Stimulated activated CD4-positive, alpha-beta T cell treated with anti-CD3 and anti-CD28 coated beads, TNF-alpha, amount 100 ng/mL, for 1 hour (primary cell): ENCODE results near the gene KRTAP19-8.

ENCODE experiments used
- DNase-seq, 3 donors: peaks; one replicate each; pipeline ENCODE4 v3.0.0-alpha.2; 2020; ENCODE audit warnings: low read depth in 3 of 3, low spot score in 1 of 3

The KRTAP19-8 gene

DNA sequence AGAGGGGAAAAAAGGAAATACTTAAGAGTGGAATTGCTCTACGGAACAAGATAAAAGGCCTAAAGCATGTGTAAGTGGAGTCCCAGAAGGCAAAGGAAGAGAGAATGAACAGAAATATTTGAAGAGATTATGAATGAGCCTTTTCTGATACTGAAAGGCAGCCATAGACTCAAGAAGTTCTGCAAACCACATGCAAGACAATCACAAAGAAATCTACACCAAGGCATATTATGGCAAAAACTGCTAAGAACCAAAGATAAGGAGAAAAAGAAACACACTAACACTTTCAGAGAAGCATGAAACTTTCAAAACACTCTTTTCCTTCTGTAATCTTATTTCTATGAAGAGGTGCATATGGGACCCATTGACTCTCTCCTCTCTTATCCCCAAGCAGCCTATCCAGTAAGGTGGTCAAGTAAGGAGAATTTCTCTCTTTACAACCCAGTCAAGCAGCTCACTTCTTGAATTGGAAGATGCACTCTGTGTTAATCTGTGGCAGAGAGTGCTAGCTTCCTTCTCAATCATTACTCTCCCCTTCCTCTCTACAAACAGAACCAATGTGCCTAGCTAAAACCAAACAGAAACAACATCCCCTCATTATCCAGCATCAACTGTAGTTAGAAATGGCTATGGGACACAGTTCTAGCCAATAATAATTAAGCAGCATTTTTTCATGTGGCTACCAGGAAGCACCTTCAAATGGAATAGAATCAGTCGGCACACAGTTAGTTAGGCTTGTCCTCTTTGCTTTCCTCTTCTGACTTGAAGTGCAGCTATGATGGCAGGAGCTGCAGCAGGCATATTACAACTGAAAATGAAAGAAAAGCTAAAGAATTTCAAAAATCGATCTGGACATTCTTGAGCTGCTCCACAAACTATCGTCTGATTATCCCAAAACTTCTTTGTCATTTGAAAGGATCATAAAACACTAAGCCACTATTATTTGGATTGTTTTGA, 25.9 kb downstream of the KRTAP19-8 start:
- no peak for DNase-seq

DNA sequence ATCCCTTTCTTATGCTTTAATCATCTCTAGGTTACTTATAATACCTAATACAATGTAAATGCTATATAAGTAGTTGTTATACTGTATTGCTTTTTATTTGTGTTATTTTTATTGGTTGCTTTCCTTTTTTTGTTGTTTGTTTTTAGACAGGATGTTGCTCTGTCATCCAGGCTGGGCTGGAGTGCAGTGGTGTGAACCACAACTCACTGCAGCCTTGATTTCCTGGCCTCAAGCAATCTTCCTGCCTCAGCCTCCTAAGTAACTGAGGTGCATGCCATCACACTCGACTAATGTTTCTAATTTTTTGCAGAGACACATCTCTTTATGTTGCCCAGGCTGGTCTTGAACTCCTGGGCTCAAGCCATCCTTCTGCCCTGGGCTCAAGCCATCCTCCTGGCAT, 26.9 kb downstream of the KRTAP19-8 start:
- DNase-seq, result no peak

GRCh38 chr21:31008355-31008754, 29.9 kb downstream of the KRTAP19-8 start:
- no peak for DNase-seq

GRCh38 chr21:31005019-31005418, 33.3 kb downstream of the KRTAP19-8 start:
- no peak for DNase-seq

DNA sequence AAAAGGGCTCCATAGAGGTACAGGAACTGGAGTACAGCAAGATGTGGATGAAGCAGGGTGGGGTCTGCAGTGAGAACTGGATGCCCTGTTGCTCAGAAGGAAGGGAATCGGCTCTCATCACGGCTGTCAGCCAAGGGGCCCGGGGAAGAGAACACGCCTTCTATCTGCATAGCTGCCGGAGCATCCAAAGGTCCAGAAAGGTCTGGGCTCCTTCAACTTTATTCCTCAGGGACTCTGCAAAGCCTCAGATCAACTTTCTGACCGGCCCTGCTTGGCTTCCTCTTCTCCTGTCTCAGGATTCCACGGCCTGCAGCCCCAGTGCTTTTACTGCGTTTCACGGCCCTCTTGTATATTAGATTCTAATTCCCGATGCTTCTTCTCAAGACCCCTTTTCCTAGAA, 34.8 kb downstream of the KRTAP19-8 start:
- DNase-seq, result no peak

GRCh38 chr21:30997541-30997940, 40.7 kb downstream of the KRTAP19-8 start:
- no peak for DNase-seq

DNA sequence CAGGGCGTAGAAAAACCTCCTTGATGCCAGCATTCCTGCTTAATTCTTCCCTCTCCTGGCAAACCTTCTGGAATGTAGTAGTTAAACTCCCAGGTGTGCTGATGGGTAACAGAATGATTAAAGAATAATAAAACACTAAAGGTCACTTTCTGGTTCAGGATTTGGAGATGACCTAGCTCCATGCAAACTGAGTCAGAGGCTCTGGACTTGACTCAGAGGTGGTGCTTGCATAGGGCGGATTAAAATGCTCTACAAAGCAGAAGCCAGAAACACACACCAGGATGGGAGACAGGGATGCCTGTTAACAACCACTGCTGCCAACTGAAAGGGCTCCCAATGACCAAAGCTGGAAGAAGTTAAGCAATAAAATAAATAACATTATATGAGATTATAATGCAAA, 41.5 kb downstream of the KRTAP19-8 start:
- no peak for DNase-seq

DNA sequence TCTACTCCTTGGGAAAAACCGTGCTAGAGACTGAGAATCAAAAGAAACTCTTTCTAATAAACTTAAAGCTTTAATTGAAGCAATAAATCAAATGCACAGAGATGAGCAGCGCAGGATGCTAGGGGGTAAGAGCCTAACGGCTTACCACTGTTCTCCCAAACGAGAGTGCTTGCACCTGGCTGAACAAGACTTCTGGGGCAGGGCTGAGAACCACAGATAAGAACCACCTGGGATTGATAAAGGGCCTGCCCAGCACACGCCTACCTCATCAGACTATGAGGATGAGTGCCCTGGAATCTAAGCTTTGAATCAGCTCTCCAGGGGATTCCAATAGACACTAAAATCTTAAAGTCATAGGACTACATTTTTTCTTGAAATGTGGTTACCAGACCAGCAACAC, 43.3 kb downstream of the KRTAP19-8 start:
- DNase-seq, result no peak

DNA sequence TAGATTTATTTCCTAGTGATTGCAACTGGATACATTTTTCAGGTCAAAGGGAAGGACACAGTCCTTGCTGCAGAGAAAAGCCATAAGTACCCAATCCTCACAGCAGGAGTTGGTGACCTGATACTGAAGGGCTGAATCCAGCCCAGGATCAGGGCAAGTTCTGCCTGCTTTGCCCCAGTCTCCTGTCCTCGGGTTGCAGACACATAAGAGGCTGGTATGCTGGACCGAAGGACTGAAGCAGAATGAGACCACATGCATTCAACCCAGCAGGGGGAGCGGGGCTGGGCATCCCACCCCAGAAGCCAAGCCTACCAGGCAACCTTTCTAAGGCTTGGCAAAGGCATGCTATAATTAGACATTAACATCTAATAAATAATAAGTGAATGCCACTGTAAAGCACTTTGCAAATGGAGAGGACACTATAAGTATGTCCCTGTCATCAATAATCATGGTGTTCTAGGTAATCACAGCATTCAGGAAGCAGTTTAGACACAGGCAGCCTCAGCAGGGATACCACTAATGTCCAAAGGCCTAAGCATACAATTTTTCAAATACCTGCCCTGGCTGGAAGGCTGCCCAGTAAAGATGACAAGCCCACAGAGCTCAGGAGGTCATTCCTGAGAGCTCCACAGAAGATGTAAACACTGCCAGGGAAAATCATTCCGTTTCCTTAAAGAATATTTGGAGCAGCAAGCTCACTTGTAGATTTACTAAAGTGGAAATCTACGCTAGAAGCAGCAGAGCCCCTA, 47.6 kb downstream of the KRTAP19-8 start:
- no peak for DNase-seq

- no peak for DNase-seq
Observed at GRCh38 chr21:30988706-30989105, 49.6 kb downstream of the KRTAP19-8 start.
